Cardiac muscle cell (in vitro differentiated cells and primary cell): ENCODE data around the gene CCDC88C. TPM values are rescaled to one million over a fixed set of nuclear protein-coding genes. Genes with fewer than 3 reads are reported as not detected.

ENCODE experiments used
- DNase-seq, 2 donors: peaks; one replicate each; pipeline versions ENCODE4 v3.0.0 to v3.0.0-alpha.2; 2010 to 2017; ENCODE audit warnings: low read depth in 1 of 2, low spot score in 1 of 2
- H3K27ac ChIP-seq: fragments of 200-600 bp; sonication (generic); 2 replicates; pipeline ENCODE4 v1.5.1; 2016
- H3K27me3 ChIP-seq: fragments of 200-600 bp; sonication (generic); 2 replicates; pipeline ENCODE4 v1.6.0; 2016; ENCODE audit warnings: control low read depth
- H3K36me3 ChIP-seq: fragments of 200-600 bp; sonication (generic); 2 replicates; pipeline ENCODE4 v1.5.1; 2016; ENCODE audit warnings: control low read depth
- H3K4me1 ChIP-seq: fragments of 200-600 bp; sonication (generic); 2 replicates; pipeline ENCODE4 v1.8.1; 2017; ENCODE audit warnings: low read depth, mild to moderate bottlenecking, mixed run types
- H3K4me3 ChIP-seq: fragments of 200-600 bp; sonication (generic); 2 replicates; pipeline ENCODE4 v1.5.1; 2016; ENCODE audit warnings: mild to moderate bottlenecking
- H3K9me3 ChIP-seq: fragments of 200-600 bp; sonication (generic); 2 replicates; pipeline ENCODE4 v1.5.1; 2017; ENCODE audit warnings: low read depth, mild to moderate bottlenecking, control low read depth
- CTCF ChIP-seq: IDR thresholded peaks from 2 replicates; pipeline ENCODE4 v1.5.1; 2012; ENCODE audit warnings: low read depth, mild to moderate bottlenecking, low read length
- polyA plus RNA-seq: library from polyadenylated mRNA; unstranded; fragments of >200 nt; fragmentation: Nextera tagmentation; extraction: Ambion mirVana; gene quantifications from 2 replicates; pipeline ENCODE4 v1.2.1, GENCODE V29; 2016
- total RNA-seq: library from RNA; depleted of rRNA; stranded (reverse); fragments of >200 nt; gene quantifications from 2 replicates; pipeline ENCODE4 v1.2.3, GENCODE V29; 2016

CCDC88C gene
- total and polyA plus RNA-seq, 2 experiments from 2014 or later = 0.49 to 1.2 TPM

DNA sequence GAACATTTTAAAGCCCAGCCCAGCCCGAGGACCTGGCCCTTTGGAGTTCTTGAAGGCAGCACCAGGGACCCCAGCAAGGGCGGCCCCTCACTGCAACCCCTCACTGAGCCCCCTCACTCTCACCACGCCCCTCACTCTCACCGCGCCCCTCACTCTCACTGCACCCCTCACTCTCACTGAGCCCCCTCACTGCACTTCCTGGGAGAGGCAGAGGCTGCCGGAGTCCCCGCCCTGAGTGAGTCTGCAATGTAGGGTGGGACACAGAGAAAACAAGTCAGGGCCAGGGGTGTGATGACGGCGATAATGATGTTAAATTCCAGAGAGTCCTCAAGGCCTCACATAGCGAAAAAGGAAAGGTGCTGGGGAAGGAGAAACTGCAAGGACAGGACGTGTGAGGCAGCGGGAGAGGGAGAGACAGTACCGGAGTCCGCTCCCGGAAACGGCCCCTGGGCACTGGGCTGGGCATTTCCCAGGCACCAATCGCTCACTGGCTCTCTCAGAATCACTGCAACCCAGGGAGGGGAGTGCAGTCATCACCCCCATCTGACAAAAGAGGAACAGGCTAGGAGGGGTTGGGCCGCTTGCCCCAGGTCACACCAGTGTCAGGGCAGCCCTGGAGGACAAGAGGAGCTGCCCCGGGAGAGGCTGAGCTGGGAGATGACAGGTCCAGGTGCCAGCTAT is 24.9 kb downstream of the CCDC88C start:
- H3K4me1 ChIP-seq = no peaks in the 10 kb centered on the region
- H3K9me3 ChIP-seq = no peaks in the 10 kb centered on the region
- DNase-seq = no peak
- no peak overlapping the region for H3K4me3 ChIP-seq
- H3K27me3 ChIP-seq = peaks cover 63% of the 10 kb centered on the region
- no peak for TF ChIP-seq CTCF
- no peak overlapping the region for H3K27ac ChIP-seq
- H3K36me3 ChIP-seq = no peaks in the 10 kb centered on the region

GRCh38 chr14:91390165-91390778 is 27.3 kb downstream of the CCDC88C start:
- Histone ChIP-seq H3K4me3 (no peak overlapping the region), H3K27me3 (peaks cover 38% of the 10 kb centered on the region), H3K27ac (no peak overlapping the region)

DNA sequence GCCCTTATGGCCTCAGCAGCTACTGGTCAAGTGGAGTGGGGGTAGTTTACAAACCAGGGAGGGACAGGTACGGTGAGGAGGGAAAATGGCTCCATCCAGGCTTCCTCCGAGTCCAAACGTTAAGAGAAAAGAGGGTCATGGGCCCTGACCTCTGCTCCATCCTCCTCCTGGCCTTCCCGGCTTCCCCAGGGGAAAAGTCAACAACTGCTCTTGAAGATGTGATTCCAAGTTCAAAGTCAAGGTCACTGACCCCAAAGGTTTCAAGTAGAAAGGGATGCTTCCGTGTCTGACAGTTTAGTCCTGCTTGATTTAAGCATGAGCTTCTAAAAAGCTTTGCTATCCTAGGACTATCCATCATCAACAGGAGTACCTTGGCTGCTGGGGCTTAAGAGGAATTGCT is 28.5 kb downstream of the CCDC88C start:
- Histone ChIP-seq H3K36me3 (no peaks in the 10 kb centered on the region), H3K4me3 (no peak overlapping the region), H3K27ac (no peak overlapping the region), H3K27me3 (peaks cover 34% of the 10 kb centered on the region), H3K4me1 (no peaks in the 10 kb centered on the region), H3K9me3 (no peaks in the 10 kb centered on the region)
- no peak for TF ChIP-seq CTCF
- DNase-seq = no peak

More at GRCh38 chr14:91390165-91390778, 27.3 kb downstream of the CCDC88C start:
- TF ChIP-seq CTCF = no peak
- H3K9me3 ChIP-seq = no peaks in the 10 kb centered on the region
- no peak for DNase-seq
- no peaks in the 10 kb centered on the region for H3K36me3 ChIP-seq
- no peaks in the 10 kb centered on the region for H3K4me1 ChIP-seq

- Histone ChIP-seq H3K27me3 (peaks cover 28% of the 10 kb centered on the region), H3K4me3 (no peak overlapping the region), H3K4me1 (no peaks in the 10 kb centered on the region), H3K27ac (no peak overlapping the region), H3K9me3 (no peaks in the 10 kb centered on the region), H3K36me3 (no peaks in the 10 kb centered on the region)
- TF ChIP-seq CTCF = no peak
- DNase-seq = no peak
Measured at GRCh38 chr14:91388551-91388975, 29.1 kb downstream of the CCDC88C start.

DNA sequence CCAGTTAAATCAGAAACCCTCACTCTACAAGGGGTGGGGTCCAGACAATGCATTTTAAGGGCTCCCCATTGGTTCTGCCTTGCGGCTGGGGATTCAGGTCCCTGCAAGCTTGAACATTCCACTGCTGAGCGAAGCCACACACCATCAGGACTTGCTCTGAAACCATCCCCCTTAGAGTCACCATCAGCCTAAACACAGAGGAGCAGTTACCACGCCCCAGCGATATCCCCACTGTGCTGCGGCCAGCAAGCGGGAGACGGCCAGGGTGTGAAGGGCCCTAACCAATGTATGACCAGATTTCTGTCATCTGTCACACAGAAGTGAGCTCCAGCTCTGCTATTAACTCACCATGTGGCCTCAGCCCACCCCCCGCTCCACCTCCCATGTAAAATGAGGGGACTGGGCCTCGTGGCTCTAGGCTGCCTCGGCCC is 29.7 kb downstream of the CCDC88C start:
- no peaks in the 10 kb centered on the region for H3K9me3 ChIP-seq
- DNase-seq = no peak
- no peak overlapping the region for H3K4me3 ChIP-seq
- no peak for TF ChIP-seq CTCF
- H3K27ac ChIP-seq = no peak overlapping the region
- peaks cover 22% of the 10 kb centered on the region for H3K27me3 ChIP-seq
- H3K4me1 ChIP-seq = no peaks in the 10 kb centered on the region
- no peaks in the 10 kb centered on the region for H3K36me3 ChIP-seq
